ENCODE results near the gene COX5B.
"Not testable (repeated sequence)": the region's sequence is repeated elsewhere in the genome, so short reads cannot be mapped to it uniquely, and the experiment has no call there.

DNA sequence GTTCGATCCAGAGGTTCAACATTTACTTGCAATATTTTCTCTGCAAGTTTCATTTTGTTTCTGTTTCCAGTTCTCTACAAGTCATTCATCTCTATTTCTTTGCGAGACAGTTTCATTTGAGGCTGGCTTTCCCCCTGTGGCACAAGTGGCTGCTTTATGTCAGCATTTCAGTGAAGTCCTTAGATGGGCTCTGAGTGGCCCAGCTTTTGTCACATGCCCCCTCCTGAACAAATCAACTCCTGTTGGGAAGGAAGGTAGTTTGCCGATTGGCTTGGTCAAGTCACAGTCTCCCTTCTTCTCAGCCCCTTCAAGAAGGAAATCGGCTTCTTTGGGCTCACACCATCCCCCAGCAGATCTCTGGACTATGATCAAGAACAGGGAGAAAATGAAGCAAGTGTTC is 37.1 kb upstream of the COX5B start:
- TF ChIP-seq, protein P1, sequence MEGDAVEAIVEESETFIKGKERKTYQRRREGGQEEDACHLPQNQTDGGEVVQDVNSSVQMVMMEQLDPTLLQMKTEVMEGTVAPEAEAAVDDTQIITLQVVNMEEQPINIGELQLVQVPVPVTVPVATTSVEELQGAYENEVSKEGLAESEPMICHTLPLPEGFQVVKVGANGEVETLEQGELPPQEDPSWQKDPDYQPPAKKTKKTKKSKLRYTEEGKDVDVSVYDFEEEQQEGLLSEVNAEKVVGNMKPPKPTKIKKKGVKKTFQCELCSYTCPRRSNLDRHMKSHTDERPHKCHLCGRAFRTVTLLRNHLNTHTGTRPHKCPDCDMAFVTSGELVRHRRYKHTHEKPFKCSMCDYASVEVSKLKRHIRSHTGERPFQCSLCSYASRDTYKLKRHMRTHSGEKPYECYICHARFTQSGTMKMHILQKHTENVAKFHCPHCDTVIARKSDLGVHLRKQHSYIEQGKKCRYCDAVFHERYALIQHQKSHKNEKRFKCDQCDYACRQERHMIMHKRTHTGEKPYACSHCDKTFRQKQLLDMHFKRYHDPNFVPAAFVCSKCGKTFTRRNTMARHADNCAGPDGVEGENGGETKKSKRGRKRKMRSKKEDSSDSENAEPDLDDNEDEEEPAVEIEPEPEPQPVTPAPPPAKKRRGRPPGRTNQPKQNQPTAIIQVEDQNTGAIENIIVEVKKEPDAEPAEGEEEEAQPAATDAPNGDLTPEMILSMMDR (IDR thresholded peaks at IDR 0.05): not testable (repeated sequence)
- not testable (repeated sequence) for TF ChIP-seq POLR2A (IDR thresholded peaks at IDR 0.05)
